HEK293 (cell line): ENCODE results near the gene SYTL1.

ENCODE experiments used
- CTCF ChIP-seq: fragments of 450-650 bp; formaldehyde crosslinking; IDR thresholded peaks from 2 replicates; pipeline ENCODE4 v1.5.1; 2016; ENCODE audit warnings: missing biosample characterization, missing genetic modification characterization
- REST ChIP-seq: fragments of 450-650 bp; formaldehyde crosslinking; IDR thresholded peaks from 2 replicates; pipeline ENCODE4 v1.5.1; 2016; ENCODE audit warnings: missing biosample characterization, missing genetic modification characterization
- SALL2 ChIP-seq: fragments of 450-650 bp; formaldehyde crosslinking; IDR thresholded peaks from 2 replicates; pipeline ENCODE4 v1.5.0; 2017; ENCODE audit warnings: missing biosample characterization, mild to moderate bottlenecking, missing genetic modification characterization, borderline replicate concordance
- ZNF658 ChIP-seq: fragments of 450-650 bp; formaldehyde crosslinking; IDR thresholded peaks from 2 replicates; pipeline ENCODE4; 2016; ENCODE audit warnings: missing biosample characterization, missing genetic modification characterization

GRCh38 chr1:27367160-27367650, 25.4 kb downstream of the SYTL1 start:
- TF ChIP-seq CTCF: no peak
- no peak for TF ChIP-seq SALL2 (tag by site-specific recombination)
- no peak for TF ChIP-seq ZNF658 (tag by site-specific recombination)
- TF ChIP-seq REST (tag by site-specific recombination): no peak
